Kidney epithelial cell (primary cell): ENCODE measurements around the gene HSD17B8. TPM values are rescaled to one million over a fixed set of nuclear protein-coding genes. Genes with fewer than 3 reads are reported as not detected.

Source experiments
- DNase-seq: peaks from one replicate; pipeline ENCODE4 v3.0.0-alpha.2; 2010; ENCODE audit warnings: low read depth
- H3K27me3 ChIP-seq: 2 replicates; pipeline ENCODE4 v1.6.0; 2011; ENCODE audit warnings: low read length; ENCODE audit not compliant: control insufficient read depth, insufficient read depth
- H3K36me3 ChIP-seq: 2 replicates; pipeline ENCODE4 v1.5.1; 2011; ENCODE audit warnings: low read length; ENCODE audit not compliant: control insufficient read depth, insufficient read depth
- H3K4me3 ChIP-seq: 2 replicates; pipeline ENCODE4 v1.5.1; 2011; ENCODE audit warnings: low read depth, mild to moderate bottlenecking, control low read depth, low read length
- CTCF ChIP-seq: IDR thresholded peaks from 2 replicates; pipeline ENCODE4 v1.5.1; 2011; ENCODE audit warnings: mild to moderate bottlenecking, moderate library complexity, low read length, control low read depth, inconsistent platforms; ENCODE audit not compliant: insufficient read depth, poor library complexity, severe bottlenecking
- total RNA-seq: library from RNA; depleted of rRNA; stranded (reverse); fragments of >200 nt; gene quantifications from 2 replicates; pipeline ENCODE4 v1.2.3, GENCODE V29; 2015

HSD17B8 gene
- total RNA-seq, 1 donor from 2014 or later, result 13.1 TPM

GRCh38 chr6:33206027-33206863, 1.8 kb downstream of the HSD17B8 start:
- H3K4me3 ChIP-seq, result no peak overlapping the region
- no peak for DNase-seq

GRCh38 chr6:33206864-33207551, 2.6 kb downstream of the HSD17B8 start:
- DNase-seq, result no peak
- peak overlapping the region; percentile 90 for H3K4me3 ChIP-seq
- TF ChIP-seq CTCF, result no peak
- H3K27me3 ChIP-seq, result no peaks in the 10 kb centered on the region
- H3K36me3 ChIP-seq, result peaks cover 9% of the 10 kb centered on the region

More at GRCh38 chr6:33206027-33206863, 1.8 kb downstream of the HSD17B8 start:
- no peak for TF ChIP-seq CTCF
- Histone ChIP-seq H3K36me3 (peaks cover 10% of the 10 kb centered on the region), H3K27me3 (no peaks in the 10 kb centered on the region)

GRCh38 chr6:33207552-33208090, 3.2 kb downstream of the HSD17B8 start:
- Histone ChIP-seq H3K4me3 (peak overlapping the region; percentile 90), H3K27me3 (no peaks in the 10 kb centered on the region), H3K36me3 (peaks cover 6% of the 10 kb centered on the region)
- TF ChIP-seq CTCF, result no peak
- DNase-seq, result no peak

GRCh38 chr6:33208091-33208967, 3.9 kb downstream of the HSD17B8 start, which contains the start of gene RING1:
RING1 (plus strand) TSS chr6:33208500; CDS start chr6:33208823, 323 bp downstream.
- TF ChIP-seq CTCF, result no peak
- Histone ChIP-seq H3K36me3 (peaks cover 4% of the 10 kb centered on the region), H3K4me3 (peak within 1 kb of the TSS; percentile 90), H3K27me3 (no peaks in the 10 kb centered on the region)
- no peak for DNase-seq

GRCh38 chr6:33209856-33210255, 5.4 kb downstream of the HSD17B8 start:
- no peak for TF ChIP-seq CTCF
- no peak for DNase-seq
- H3K27me3 ChIP-seq, result peaks cover 6% of the 10 kb centered on the region

More at GRCh38 chr6:33209856-33210255, 5.4 kb downstream of the HSD17B8 start:
- Histone ChIP-seq H3K4me3 (no peak overlapping the region), H3K36me3 (peaks cover 2% of the 10 kb centered on the region)
